GM18505 (cell line): Measurements from ENCODE around the gene ZNF512B.

Experiments
- ATAC-seq: cut with Tn5 transposase; IDR thresholded peaks from one replicate; pipeline ENCODE4 v1.9.1; 2021; ENCODE audit not compliant: unreplicated experiment
- POLR2A ChIP-seq: IDR thresholded peaks from 4 replicates; pipeline ENCODE4 v1.6.1; 2011; ENCODE audit warnings: borderline replicate concordance; ENCODE audit not compliant: insufficient read depth, insufficient read length; ENCODE audit errors: extremely low read depth

ZNF512B gene

DNA sequence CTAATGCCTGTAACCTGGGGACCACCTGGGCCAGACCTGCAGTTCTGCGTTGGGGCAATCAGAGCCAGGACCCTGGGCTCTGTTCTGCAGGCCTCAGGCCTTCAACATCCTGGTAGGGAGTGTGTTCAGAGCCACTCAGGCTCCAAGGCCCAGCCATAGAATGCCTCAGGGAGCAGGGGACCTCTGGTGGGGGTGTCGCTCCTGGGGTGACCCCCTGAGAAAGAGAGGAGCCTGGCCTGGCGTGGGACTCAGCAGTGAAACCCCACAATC is 26.0 kb downstream of the ZNF512B start:
- no peak for ATAC-seq
- no peak for TF ChIP-seq POLR2A

DNA sequence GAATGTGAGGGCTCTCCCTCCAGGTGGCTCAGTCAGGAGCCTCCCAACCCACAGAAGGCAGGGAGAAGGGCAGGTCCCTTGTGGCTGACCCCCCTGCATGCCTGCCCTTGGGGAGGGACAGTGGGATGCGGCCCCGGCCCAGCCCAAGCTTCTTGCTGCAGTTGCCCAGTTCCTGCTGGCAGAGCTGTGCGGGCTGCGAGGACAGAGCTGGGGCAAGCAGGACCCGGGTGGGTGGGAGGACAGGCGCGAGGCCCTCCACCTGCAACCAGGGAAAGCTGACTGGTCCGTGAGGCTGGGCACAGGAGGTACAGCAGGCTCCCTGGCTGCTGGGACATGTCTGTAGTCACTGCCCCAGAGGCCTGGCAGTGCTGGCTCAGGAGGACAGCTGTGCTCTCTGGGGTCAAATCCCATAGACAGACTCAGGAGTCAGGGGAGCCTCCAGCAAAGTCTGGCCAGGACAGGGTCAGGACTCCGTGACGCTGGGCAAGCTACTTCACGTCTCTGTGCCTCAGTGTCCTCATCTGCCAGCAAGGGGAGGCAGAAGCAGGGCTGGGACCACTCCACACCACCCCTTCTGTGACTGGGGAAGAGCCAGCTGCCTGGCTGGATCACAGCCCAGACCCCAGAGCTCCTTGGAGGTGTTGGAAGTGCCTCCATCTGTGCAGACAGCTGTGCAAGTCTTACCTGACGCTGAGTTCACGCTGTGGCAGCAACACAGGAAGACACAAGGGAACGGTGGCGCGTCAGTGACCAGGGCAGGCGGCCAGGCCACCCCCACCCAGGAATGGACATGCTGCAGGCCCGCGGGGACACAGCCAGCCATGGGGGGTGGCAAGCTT is 26.5 kb downstream of the ZNF512B start:
- no peak for TF ChIP-seq POLR2A

DNA sequence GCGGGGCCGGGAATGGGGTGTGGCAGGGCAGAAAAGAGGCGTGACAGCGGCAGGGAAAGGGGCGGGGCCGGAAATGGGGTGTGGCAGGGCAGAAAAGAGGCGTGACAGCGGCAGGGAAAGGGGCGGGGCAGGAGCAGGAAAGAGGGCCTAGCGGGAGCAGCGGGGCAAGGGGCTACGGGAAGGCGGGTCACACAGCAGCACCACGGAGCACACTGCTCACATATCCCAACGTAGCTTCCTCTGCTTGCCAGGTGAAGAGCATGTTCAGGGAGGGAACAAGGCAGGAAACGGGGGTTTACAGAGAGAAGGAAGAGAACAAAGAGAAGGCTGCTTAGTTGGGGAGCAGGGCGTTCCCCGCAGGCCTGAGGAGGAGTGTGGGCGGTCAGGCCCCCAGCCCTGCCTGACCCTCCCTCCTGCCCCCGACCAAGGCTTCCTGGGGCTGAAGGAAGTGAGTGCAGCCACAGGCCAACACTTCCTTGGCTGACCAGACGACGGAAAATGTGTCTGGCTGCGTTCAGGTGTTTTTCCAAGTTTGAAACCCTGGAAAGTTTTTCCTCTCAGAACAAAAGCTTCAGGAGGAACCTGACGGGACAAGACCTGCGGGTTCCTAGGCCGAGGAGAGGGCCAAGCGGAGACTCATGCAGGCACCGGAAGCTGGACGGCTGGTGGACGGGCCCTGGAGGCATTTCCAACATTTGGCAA is 27.3 kb downstream of the ZNF512B start:
- ATAC-seq: no peak
- no peak for TF ChIP-seq POLR2A

More for the DNA sequence above, 26.5 kb downstream of the ZNF512B start:
- no peak for ATAC-seq

DNA sequence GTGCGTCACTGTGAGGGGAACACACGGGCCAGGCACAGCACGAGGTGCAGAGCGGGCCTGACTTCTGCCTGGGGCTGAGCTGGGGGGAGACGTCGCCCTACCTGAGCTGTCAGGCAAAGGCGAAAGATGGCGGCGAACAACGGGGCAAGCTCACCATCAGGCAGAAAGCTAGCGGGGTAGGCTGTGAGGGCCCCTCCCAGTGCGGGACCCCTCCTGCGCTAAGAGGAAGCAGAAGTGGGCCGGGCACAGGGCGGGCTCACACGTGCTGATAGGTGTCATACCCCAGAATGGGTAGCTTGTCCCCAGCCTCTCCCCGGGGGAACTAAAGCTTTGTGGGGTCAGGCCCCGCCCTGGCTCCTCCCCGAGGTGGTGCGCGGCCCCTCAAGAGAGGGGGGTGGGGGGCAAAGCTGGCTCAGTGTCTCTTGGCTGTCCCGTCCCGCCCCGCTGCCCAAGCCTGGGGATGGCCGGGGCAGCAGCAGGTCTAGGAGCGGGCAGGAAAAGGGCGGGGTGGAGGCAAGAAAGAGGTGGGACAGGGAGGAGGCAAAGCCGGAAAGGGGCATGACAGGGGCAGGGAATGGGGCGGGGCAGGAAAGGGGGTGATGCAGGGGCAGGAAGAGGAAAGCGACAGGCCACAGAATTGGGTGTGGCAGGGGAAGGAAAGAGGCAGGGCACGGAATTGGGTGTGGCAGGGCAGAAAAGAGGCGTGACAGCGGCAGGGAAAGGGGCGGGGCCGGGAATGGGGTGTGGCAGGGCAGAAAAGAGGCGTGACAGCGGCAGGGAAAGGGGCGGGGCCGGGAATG is 28.2 kb downstream of the ZNF512B start:
- no peak for TF ChIP-seq POLR2A
- no peak for ATAC-seq

DNA sequence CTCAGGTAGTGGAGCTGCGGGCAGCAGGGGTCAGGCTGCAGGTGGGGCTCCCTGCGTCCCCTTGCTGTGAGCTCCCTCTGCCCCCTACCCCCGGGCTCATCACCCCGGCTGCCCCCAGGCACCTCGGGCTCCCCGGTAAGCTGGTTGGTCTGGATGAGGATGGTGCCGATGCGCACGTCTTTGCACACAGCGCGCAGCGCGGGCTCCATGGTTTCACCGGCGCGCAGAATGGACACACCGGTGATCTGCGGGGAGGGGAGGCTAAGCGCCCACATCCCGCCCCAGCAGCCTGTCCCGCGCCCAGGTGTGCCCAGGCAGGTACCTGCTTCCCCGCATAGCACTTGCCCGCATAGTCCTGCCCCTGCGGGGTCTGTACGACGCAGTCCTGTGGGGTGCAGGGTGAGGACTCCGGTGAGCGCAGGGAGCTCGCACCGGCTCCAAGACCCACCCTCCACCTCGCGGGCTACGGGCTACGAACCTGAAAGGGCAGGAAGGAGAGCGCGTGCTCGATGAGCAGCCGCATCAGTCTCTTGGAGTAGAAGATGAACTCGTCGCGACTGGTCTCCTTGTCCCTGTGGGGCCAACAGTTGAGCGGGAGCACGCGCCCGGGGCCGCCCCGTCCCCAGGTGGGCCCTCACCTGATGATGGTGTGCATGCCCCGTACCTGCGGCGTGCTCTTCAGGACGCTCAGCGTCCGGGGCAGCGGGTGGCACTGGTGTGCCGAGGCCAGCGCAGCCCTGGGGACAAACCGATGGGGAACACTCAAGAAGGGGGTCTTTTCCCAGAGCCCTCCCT is 29.1 kb downstream of the ZNF512B start:
- no peak for ATAC-seq
- TF ChIP-seq POLR2A: no peak

DNA sequence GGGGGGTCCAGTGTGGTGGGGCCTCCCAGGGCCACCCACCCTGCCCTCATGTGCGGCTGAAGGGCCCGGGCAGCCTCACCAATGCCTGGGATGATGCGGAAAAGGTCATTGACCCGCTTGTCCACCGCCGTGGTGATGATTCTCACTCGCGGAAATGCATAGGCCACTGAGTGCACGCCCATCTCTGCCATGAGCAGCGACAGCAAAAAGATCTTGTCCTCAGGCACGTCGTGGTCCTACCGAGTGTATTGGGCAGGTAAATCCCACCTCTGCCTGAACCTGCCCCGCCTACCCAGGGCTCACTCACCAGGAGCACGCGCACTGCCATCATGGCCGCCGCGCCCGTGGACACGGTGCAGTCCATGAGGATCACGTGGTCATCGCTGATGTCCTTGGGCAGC is 29.7 kb downstream of the ZNF512B start:
- no peak for TF ChIP-seq POLR2A
- no peak for ATAC-seq

DNA sequence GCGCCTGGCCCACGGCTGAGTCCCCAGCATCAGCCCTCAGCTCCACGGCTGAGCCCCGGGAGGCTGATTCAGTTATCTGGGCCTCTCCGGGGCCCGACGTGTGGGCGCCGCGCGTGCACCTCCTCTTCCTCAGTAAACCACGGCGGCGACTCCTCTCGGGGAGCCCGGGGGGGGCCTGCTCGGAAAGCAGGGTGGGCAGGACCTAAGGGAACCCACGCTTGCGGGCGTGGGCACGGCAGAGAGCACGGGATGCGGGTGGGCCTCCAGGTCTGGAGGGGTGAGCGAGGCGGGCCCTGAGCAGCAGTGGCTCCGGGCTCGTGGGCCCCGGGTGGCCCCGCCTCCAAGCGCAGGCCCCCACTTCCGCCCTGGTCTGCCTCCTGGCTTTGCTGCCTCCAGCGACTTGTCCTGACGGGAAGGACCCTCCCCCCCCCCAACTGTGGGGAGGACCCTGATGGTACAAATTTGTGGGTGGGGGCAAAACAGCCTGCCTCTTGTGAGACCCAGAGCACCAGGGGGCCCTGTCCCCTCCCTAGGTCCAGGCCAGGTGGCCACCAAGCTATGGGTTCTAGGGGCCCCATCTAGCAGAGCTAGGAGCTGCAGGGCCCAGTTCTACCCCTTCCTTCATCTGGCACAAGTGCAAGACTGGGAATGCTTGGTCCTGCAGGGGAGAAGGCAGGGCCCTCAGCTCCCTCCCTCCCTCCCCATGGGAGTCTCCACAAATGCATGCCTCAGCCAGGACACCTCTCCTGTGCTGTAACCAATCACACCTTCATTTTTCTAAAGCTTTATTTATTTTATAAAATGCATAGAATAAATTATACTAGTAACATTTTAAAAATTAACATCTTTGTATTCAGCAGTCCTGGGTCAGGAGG is 30.4 kb downstream of the ZNF512B start:
- TF ChIP-seq POLR2A: no peak

DNA sequence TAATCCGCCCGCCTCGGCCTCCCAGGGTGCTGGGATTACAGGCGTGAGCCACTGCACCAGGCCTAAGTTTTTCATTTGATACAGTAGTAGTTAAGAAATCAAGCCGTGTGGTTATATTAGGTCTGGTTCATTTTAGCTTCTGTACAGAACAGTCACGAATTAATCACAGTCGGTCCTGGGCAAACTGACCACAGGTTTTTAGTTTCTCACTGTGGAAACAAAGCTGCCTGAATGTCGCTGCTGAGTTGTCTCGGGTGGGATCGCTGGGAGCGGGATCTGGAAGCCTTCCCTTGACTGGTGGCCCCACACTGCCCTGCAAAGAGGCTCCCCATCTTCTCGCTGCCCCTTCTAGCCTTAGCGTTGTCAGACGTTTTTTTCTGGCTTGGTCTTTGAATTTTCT is 32.1 kb downstream of the ZNF512B start:
- TF ChIP-seq POLR2A: no peak
- no peak for ATAC-seq

More for the DNA sequence above, 30.4 kb downstream of the ZNF512B start:
- ATAC-seq: no peak

DNA sequence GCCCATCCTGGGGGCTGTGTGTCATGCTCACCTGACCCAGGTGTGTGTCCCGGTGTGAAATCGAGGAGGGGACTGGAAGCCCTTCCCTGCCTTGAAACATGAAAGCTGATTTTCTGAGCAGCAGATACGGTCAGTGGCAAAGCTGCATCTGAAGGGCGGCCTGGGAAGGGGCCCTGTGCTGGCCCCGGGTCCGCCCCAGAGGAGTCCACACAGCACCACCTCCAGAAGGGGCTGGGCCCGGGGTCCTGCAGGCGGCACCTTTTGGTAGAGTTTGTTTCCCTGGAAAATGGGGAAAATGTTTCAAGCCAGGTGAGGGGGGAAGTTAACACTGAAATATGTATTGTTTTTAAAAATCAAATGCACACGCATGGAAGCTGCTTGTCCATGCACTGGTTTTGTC is 34.3 kb downstream of the ZNF512B start:
- no peak for ATAC-seq

DNA sequence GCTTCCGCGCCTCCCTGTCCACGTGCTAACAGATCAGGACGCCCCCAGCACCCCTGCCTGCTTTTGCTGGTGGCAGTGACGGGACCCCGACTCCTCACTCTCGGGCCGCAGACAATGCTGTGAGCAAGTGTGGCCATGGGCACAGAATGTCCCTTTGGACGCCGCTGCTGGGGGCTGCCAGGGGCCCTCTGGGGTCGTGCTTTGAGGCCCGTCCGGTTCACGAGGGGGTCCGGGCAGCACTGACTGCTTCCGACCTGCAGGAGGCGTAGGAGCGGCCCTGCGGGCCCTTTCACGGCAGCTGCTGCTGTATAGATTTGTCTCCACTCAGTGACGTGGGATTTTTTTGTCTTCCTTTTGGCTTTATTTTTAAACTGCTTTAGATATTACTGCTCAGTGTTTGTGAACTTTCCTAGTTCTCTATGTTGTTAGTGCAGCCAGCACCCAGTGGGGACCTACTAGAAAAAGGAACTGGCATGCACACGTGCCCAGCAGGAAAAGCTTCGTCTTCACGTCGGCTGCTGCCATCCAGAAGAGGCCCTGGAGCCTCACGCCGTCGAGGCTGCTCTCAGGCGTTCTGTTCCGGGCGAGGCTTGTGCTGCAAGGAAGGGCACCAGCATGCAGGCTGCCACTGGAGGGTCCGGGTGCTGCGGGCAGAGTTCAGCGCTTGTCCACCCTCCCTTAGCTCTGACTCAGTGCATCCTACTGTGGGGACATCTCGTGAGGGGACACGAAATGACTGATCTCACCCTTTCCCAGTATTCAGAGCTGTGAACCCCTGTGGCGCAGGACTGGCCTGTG is 35.3 kb downstream of the ZNF512B start:
- no peak for ATAC-seq
- no peak for TF ChIP-seq POLR2A

More for the DNA sequence above, 34.3 kb downstream of the ZNF512B start:
- no peak for TF ChIP-seq POLR2A

DNA sequence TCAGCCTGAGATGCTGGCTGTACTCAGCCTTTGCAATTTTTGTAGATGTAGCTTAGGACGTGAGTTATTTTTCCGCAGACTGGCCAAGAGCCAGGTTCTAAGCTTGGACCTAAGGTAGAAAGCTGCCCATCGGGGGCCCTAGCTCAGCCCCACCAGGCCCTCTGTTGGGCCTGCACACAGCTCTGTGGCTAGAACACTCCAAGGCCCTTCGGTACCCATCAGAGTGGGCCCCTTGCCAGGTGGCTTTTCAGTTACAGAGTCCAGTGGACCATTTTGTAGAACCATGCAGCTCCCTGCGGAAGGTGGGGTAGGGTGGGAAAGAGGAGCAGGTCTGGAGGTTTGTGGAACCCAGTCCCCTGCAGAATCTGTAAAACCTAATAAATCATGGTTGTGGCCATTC is 36.1 kb downstream of the ZNF512B start:
- no peak for ATAC-seq
- TF ChIP-seq POLR2A: no peak

DNA sequence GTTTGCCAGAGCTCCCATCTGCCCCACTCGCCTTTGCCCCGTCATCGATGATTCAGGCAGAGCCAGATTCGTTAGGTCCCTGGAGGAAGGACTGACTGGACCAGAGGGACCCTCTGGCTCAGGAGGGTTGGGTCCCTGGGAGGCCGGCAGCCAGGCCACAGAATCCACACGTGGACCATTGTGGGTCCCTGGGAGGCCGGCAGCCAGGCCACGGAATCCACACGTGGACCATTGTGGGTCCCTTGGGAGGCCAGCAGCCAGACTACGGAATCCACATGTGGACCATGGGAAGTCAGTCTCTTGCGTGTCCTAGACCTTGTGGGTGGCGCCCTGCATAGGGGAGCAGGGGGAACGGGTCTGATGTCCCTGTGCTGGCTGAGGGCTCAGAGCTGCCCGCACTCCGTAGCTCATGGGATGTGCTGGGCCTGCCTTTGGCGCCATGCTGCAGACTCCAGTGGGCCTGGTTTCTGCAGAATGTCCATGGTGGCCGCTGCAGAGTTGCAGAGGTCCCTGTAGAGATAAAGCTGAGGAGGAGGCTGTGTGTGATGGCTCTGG is 37.0 kb downstream of the ZNF512B start:
- no peak for TF ChIP-seq POLR2A
- ATAC-seq: no peak

DNA sequence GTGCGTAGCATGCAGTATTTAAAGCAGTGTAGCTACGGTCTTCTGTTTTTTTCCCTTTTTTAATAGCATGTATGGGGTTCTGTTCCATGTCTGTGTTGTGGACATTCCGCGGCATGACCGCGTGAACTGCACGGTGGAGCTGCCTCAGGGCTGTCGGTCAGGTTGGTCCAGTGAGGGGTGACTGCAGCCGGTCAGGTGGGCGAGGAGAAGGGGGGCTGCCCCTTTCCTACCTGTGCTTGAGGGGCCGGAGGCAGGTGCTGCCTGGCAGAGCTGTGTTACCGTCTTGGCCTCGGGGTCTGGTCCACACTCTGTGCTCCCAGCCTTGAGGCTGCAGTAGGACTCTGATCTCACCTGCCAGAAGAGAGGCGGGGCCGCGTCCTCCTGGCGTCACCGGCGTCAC is 38.0 kb downstream of the ZNF512B start:
- no peak for TF ChIP-seq POLR2A
- no peak for ATAC-seq
